Hepatocyte (in vitro differentiated cells): ENCODE data around the gene PDE11A. TPM values are rescaled to one million over a fixed set of nuclear protein-coding genes. Genes with fewer than 3 reads are reported as not detected.

Experiments used
- DNase-seq: peaks from one replicate; pipeline ENCODE4 v3.0.0-alpha.2; 2016; ENCODE audit warnings: low spot score
- H2AFZ ChIP-seq: fragments of 200-600 bp; sonication (generic); 2 replicates; pipeline ENCODE4 v1.6.0; 2016; ENCODE audit warnings: antibody characterized with exemption, mild to moderate bottlenecking
- H3K27ac ChIP-seq: fragments of 200-600 bp; sonication (generic); 2 replicates; pipeline ENCODE4 v1.5.1; 2016; ENCODE audit warnings: mild to moderate bottlenecking
- H3K27me3 ChIP-seq: fragments of 200-600 bp; sonication (generic); 2 replicates; pipeline ENCODE4 v1.6.1; 2016
- H3K36me3 ChIP-seq: fragments of 200-600 bp; sonication (generic); replicated peaks from 2 replicates; pipeline ENCODE4 v1.5.1; 2016; ENCODE audit warnings: low read depth; ENCODE audit not compliant: insufficient read depth
- H3K4me1 ChIP-seq: fragments of 200-600 bp; sonication (generic); 2 replicates; pipeline ENCODE4 v1.5.1; 2016; ENCODE audit warnings: mild to moderate bottlenecking, moderate library complexity; ENCODE audit not compliant: insufficient read depth
- H3K4me2 ChIP-seq: fragments of 200-600 bp; sonication (generic); 2 replicates; pipeline ENCODE4 v1.6.0; 2016
- H3K4me3 ChIP-seq: fragments of 200-600 bp; sonication (generic); 2 replicates; pipeline ENCODE4 v1.5.1; 2016; ENCODE audit warnings: mild to moderate bottlenecking
- H3K79me2 ChIP-seq: fragments of 200-600 bp; sonication (generic); 2 replicates; pipeline ENCODE4 v1.6.0; 2017; ENCODE audit warnings: mild to moderate bottlenecking
- H3K9me2 ChIP-seq: fragments of 200-600 bp; sonication (generic); replicated peaks from 2 replicates; pipeline ENCODE4 v1.6.0; 2017; ENCODE audit warnings: mild to moderate bottlenecking; ENCODE audit not compliant: insufficient read depth
- H3K9me3 ChIP-seq: fragments of 200-600 bp; sonication (generic); 2 replicates; pipeline ENCODE4 v1.5.1; 2016; ENCODE audit warnings: low read depth, mild to moderate bottlenecking
- H4K20me1 ChIP-seq: fragments of 200-600 bp; sonication (generic); 2 replicates; pipeline ENCODE4 v1.6.0; 2016; ENCODE audit warnings: mild to moderate bottlenecking; ENCODE audit not compliant: insufficient read depth, poor library complexity, severe bottlenecking
- CTCF ChIP-seq: fragments of 200-600 bp; sonication (generic); IDR thresholded peaks from 2 replicates; pipeline ENCODE4 v1.5.1; 2016; ENCODE audit warnings: antibody characterized with exemption, mild to moderate bottlenecking; ENCODE audit not compliant: poor library complexity
- EZH2 ChIP-seq: fragments of 200-600 bp; sonication (generic); IDR thresholded peaks from 2 replicates; pipeline ENCODE4 v1.6.1; 2016; ENCODE audit warnings: antibody characterized with exemption, mild to moderate bottlenecking, borderline replicate concordance
- EZH2phosphoT487 ChIP-seq: fragments of 200-600 bp; sonication (generic); IDR thresholded peaks from one replicate; pipeline ENCODE4 v1.6.1; 2018; ENCODE audit warnings: antibody characterized with exemption, mild to moderate bottlenecking, low read depth, moderate library complexity; ENCODE audit not compliant: unreplicated experiment, severe bottlenecking
- WGBS: methylation state at CpG from one replicate; pipeline ENCODE4 v1.1.6; 2016; ENCODE audit warnings: low lambda C conversion rate; ENCODE audit errors: missing lambda C conversion rate; 5-methylcytosine and 5-hydroxymethylcytosine counted together
- polyA plus RNA-seq: library from polyadenylated mRNA; unstranded; fragments of >200 nt; fragmentation: Nextera tagmentation; extraction: Ambion mirVana; gene quantifications from 2 replicates; pipeline ENCODE4 v1.2.1, GENCODE V29; 2016
- total RNA-seq: library from RNA; depleted of rRNA; stranded (reverse); fragments of >200 nt; gene quantifications from 2 replicates; pipeline ENCODE4 v1.2.3, GENCODE V29; 2014

The PDE11A gene
- total and polyA plus RNA-seq, 2 experiments from 2014 or later, result 0.71 to 1.9 TPM

GRCh38 chr2:177587371-177587770 lies 485.2 kb downstream of the PDE11A start:
- no peak overlapping the region for H3K27ac ChIP-seq
- TF ChIP-seq CTCF (no peak), EZH2 (no peak), EZH2phosphoT487 (no peak)
- WGBS, result 92% methylated on average over 1 of the region's 1 CpG
- no peaks in the 10 kb centered on the region for H3K9me2 ChIP-seq
- no peak for DNase-seq
- no peaks in the 10 kb centered on the region for H3K9me3 ChIP-seq
- H3K79me2 ChIP-seq, result no peaks in the 10 kb centered on the region
- no peaks in the 10 kb centered on the region for H3K36me3 ChIP-seq
- H2AFZ ChIP-seq, result no peak overlapping the region
- no peak overlapping the region for H3K4me2 ChIP-seq
- no peak overlapping the region for H3K4me3 ChIP-seq
- no peaks in the 10 kb centered on the region for H4K20me1 ChIP-seq
- no peaks in the 10 kb centered on the region for H3K4me1 ChIP-seq
- no peaks in the 10 kb centered on the region for H3K27me3 ChIP-seq

GRCh38 chr2:177586154-177586553 lies 486.4 kb downstream of the PDE11A start:
- no peaks in the 10 kb centered on the region for H3K36me3 ChIP-seq
- H3K4me1 ChIP-seq, result no peaks in the 10 kb centered on the region
- no peak for DNase-seq
- TF ChIP-seq EZH2 (no peak), CTCF (no peak), EZH2phosphoT487 (no peak)
- H3K4me2 ChIP-seq, result no peak overlapping the region
- H4K20me1 ChIP-seq, result no peaks in the 10 kb centered on the region
- no peak overlapping the region for H3K4me3 ChIP-seq
- 92% methylated on average over 1 of the region's 1 CpG for WGBS
- H3K9me2 ChIP-seq, result no peaks in the 10 kb centered on the region
- no peaks in the 10 kb centered on the region for H3K27me3 ChIP-seq
- no peaks in the 10 kb centered on the region for H3K79me2 ChIP-seq
- H2AFZ ChIP-seq, result no peak overlapping the region
- H3K27ac ChIP-seq, result no peak overlapping the region
- H3K9me3 ChIP-seq, result no peaks in the 10 kb centered on the region

- H2AFZ ChIP-seq, result no peak overlapping the region
- H3K79me2 ChIP-seq, result no peaks in the 10 kb centered on the region
- no peak overlapping the region for H3K4me2 ChIP-seq
- H3K36me3 ChIP-seq, result no peaks in the 10 kb centered on the region
- H3K9me3 ChIP-seq, result no peaks in the 10 kb centered on the region
- H3K4me1 ChIP-seq, result peaks cover 2% of the 10 kb centered on the region
- H3K4me3 ChIP-seq, result no peak overlapping the region
- H3K9me2 ChIP-seq, result no peaks in the 10 kb centered on the region
- DNase-seq, result no peak
- no peaks in the 10 kb centered on the region for H3K27me3 ChIP-seq
- no peak overlapping the region for H3K27ac ChIP-seq
- H4K20me1 ChIP-seq, result no peaks in the 10 kb centered on the region
- 89% methylated on average over 5 of the region's 5 CpGs for WGBS
- TF ChIP-seq EZH2phosphoT487 (no peak), EZH2 (no peak), CTCF (no peak)
Observed at GRCh38 chr2:177585234-177585863, 487.2 kb downstream of the PDE11A start.
